ENCODE measurements around the gene FTCDNL1. TPM values are rescaled to one million over a fixed set of nuclear protein-coding genes. Genes with fewer than 3 reads are reported as not detected.

Gene FTCDNL1
- total and polyA plus RNA-seq, 2 donors (not counting 1 experiment from before 2014, with no cell fraction given) = 1.7 to 1.9 TPM

DNA sequence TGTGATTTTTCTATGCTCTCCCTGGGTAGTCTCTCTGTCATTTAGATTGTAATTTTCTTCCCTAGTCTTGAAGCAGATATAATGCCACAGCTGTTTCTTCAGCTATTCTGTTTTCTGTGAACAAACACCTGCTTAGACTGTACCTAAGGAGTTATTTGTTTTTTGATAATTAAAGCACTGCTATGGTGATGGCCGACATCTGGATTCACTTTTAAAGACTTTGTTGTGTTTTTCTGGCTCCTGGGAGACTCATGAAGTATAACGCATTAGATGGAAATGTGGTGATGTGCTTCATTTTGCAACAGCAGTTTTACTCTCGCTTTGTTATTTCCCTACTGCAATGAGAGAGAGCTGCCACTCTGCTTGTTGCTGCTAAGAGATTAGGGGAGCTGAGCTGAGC is 44.4 kb upstream of the FTCDNL1 start:
- Mint-ChIP-seq H3K27ac (no peak overlapping the region), H3K9me3 (ENCODE audit: insufficient read depth) (no peaks in the 10 kb centered on the region), H3K27me3 (no peaks in the 10 kb centered on the region), H3K4me3 (no peak overlapping the region), H3K4me1 (no peaks in the 10 kb centered on the region)
- Histone ChIP-seq H3K9ac (ENCODE audit: low read length) (no peak overlapping the region), H2AFZ (ENCODE audit: insufficient read depth, low read depth, low read length, poor library complexity, severe bottlenecking) (no peak overlapping the region), H3K9me3 (ENCODE audit: control extremely low read depth in 1 of 3, control insufficient read depth in 2 of 3, insufficient read depth in 1 of 3, low read length in 2 of 3) (no peaks in the 10 kb centered on the region), H3K27ac (ENCODE audit: low read length in 2 of 2) (no peak overlapping the region), H3K4me3 (ENCODE audit: control extremely low read depth in 1 of 5, extremely low read depth in 1 of 5, insufficient read depth in 1 of 5, low read depth in 2 of 5, low read length in 4 of 5) (no peak overlapping the region), H3K36me3 (replicated peaks in 1 of 2; ENCODE audit: control extremely low read depth in 1 of 2, control insufficient read depth in 1 of 2, extremely low read depth in 1 of 2, insufficient read depth in 2 of 2, low read length in 1 of 2) (no peaks in the 10 kb centered on the region), H3K4me2 (replicated peaks; ENCODE audit: low read depth, low read length, poor library complexity, severe bottlenecking) (no peak overlapping the region), H3K27me3 (replicated peaks in 1 of 4; ENCODE audit: control extremely low read depth in 1 of 4, control insufficient read depth in 3 of 4, insufficient read depth in 4 of 4, low read length in 3 of 4) (no peaks in the 10 kb centered on the region), H3K4me1 (ENCODE audit: control insufficient read depth in 2 of 2, insufficient read depth in 2 of 2, low read length in 2 of 2) (no peaks in the 10 kb centered on the region), H3K79me2 (ENCODE audit: control insufficient read depth, insufficient read depth, low read length) (no peaks in the 10 kb centered on the region), H4K20me1 (ENCODE audit: control insufficient read depth, insufficient read depth, low read length, poor library complexity, severe bottlenecking) (no peaks in the 10 kb centered on the region)
- no peak for DNase-seq
- no peak for ATAC-seq (ENCODE audit: low read depth)
- POLR2A ChIA-PET = no interaction called here
- TF ChIP-seq EZH2 (IDR thresholded peaks at IDR 0.05; ENCODE audit: borderline replicate concordance, insufficient read depth, low read depth, low read length, poor library complexity, severe bottlenecking) = no peak
- TF ChIP-seq, protein P1, sequence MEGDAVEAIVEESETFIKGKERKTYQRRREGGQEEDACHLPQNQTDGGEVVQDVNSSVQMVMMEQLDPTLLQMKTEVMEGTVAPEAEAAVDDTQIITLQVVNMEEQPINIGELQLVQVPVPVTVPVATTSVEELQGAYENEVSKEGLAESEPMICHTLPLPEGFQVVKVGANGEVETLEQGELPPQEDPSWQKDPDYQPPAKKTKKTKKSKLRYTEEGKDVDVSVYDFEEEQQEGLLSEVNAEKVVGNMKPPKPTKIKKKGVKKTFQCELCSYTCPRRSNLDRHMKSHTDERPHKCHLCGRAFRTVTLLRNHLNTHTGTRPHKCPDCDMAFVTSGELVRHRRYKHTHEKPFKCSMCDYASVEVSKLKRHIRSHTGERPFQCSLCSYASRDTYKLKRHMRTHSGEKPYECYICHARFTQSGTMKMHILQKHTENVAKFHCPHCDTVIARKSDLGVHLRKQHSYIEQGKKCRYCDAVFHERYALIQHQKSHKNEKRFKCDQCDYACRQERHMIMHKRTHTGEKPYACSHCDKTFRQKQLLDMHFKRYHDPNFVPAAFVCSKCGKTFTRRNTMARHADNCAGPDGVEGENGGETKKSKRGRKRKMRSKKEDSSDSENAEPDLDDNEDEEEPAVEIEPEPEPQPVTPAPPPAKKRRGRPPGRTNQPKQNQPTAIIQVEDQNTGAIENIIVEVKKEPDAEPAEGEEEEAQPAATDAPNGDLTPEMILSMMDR (IDR thresholded peaks at IDR 0.05) = no peak
- CTCF ChIA-PET = interaction anchor here (0.5 kb wide), 1 partner anchor 8 kb away, joined by 4 read pairs; no protein-coding TSS in a partner anchor
- WGBS (ENCODE audit: insufficient coverage) = 100% methylated on average over 2 of the region's 3 CpGs
- intact Hi-C loops (cut with micrococcal nuclease) = no loop called here

DNA sequence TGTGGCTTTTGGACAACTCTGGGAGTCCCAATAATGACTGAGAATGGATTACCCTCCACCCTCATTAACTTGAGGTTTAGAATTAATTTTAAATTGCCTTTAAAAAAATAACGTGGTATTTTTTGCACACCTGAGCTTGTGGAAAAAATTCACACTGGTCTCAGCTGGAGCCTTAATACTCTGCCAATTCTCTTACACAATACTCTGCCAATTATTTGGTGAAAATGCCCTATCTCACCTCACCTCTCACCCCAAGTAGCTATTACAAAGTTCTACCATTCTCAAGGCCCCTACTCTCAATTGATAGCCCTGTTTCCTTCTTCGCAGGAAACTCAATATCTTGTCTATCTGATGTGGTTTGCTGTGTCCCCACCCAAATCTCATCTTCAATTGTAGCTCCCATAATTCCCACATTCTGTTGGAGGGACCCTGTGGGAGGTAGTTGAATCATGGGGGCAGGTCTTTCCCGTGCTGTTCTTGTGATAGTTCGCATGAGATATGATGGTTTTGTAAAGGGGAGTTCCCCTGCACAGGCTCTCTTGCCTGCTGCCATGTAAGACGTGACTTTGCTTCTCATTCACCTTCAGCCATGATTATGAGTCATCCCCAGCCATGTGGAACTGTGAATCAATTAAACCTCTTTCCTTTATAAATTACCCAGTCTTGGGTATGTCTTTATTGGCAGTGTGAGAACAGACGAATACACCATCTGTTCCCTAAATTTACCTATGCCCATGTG is 32.7 kb upstream of the FTCDNL1 start:
- WGBS (ENCODE audit: insufficient coverage) = 100% methylated on average over 1 of the region's 6 CpGs
- no peaks in the 10 kb centered on the region for H3K36me3 ChIP-seq (replicated peaks in 1 of 2; ENCODE audit: control extremely low read depth in 1 of 2, control insufficient read depth in 1 of 2, extremely low read depth in 1 of 2, insufficient read depth in 2 of 2, low read length in 1 of 2)
- no peak overlapping the region for H3K27ac Mint-ChIP-seq
- no peak overlapping the region for H3K9ac ChIP-seq (ENCODE audit: low read length)
- H4K20me1 ChIP-seq (ENCODE audit: control insufficient read depth, insufficient read depth, low read length, poor library complexity, severe bottlenecking) = no peaks in the 10 kb centered on the region
- H3K4me1 Mint-ChIP-seq = no peaks in the 10 kb centered on the region
- ChIA-PET POLR2A (no interaction called here), CTCF (no interaction called here)
- no peaks in the 10 kb centered on the region for H3K79me2 ChIP-seq (ENCODE audit: control insufficient read depth, insufficient read depth, low read length)
- H3K4me2 ChIP-seq (replicated peaks; ENCODE audit: low read depth, low read length, poor library complexity, severe bottlenecking) = no peak overlapping the region
- intact Hi-C loops (cut with micrococcal nuclease) = no loop called here
- H3K27ac ChIP-seq (ENCODE audit: low read length in 2 of 2) = no peak overlapping the region
- H3K27me3 Mint-ChIP-seq = no peaks in the 10 kb centered on the region
- H3K4me3 ChIP-seq (ENCODE audit: control extremely low read depth in 1 of 5, extremely low read depth in 1 of 5, insufficient read depth in 1 of 5, low read depth in 2 of 5, low read length in 4 of 5) = no peak overlapping the region
- peaks cover 0 to 5% (median 1%) of the 10 kb centered on the region in 3 donors for H3K9me3 ChIP-seq (ENCODE audit: control extremely low read depth in 1 of 3, control insufficient read depth in 2 of 3, insufficient read depth in 1 of 3, low read length in 2 of 3)
- H3K9me3 Mint-ChIP-seq (ENCODE audit: insufficient read depth) = no peaks in the 10 kb centered on the region
- DNase-seq (no peak), ATAC-seq (ENCODE audit: low read depth) (no peak)
- no peak overlapping the region for H2AFZ ChIP-seq (ENCODE audit: insufficient read depth, low read depth, low read length, poor library complexity, severe bottlenecking)
- no peak overlapping the region for H3K4me3 Mint-ChIP-seq
- H3K4me1 ChIP-seq (ENCODE audit: control insufficient read depth in 2 of 2, insufficient read depth in 2 of 2, low read length in 2 of 2) = no peaks in the 10 kb centered on the region
- no peak for TF ChIP-seq EZH2 (IDR thresholded peaks at IDR 0.05; ENCODE audit: borderline replicate concordance, insufficient read depth, low read depth, low read length, poor library complexity, severe bottlenecking)
- TF ChIP-seq, protein P1 (IDR thresholded peaks at IDR 0.05) = no peak
- no peaks in the 10 kb centered on the region for H3K27me3 ChIP-seq (replicated peaks in 1 of 4; ENCODE audit: control extremely low read depth in 1 of 4, control insufficient read depth in 3 of 4, insufficient read depth in 4 of 4, low read length in 3 of 4)
